22Rv1 (cell line): Measurements from ENCODE around the gene TMEM130.

Experiments
- ZFX ChIP-seq: fragments of 450-650 bp; IDR thresholded peaks from 2 replicates; pipeline ENCODE4 v1.6.1; 2017; ENCODE audit warnings: antibody characterized with exemption, borderline replicate concordance
- TF ChIP-seq, protein P1 (sequence below): fragments of 450-650 bp; IDR thresholded peaks from 2 replicates; pipeline ENCODE4 v1.5.1; 2017; ENCODE audit warnings: mild to moderate bottlenecking

DNA sequence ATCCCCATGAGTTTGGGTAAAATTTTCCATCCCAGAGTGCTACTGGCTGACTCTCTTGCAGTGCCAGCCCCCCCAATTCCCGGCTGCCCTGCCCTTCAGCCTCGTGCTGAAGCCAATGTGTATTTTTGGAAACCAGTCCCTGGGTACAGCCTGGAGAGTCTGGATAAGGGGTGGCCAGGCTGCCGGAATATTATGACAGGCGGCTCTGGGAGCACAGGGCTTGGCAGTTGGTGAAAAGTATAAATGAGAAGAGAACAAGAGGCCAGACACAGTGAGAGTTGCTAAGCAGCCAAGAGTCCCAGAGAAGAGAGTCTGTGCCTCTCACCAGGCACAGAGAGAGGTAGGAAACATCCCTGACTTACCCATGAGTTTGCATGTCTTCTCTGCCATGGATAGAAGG is 53.6 kb downstream of the TMEM130 start:
- TF ChIP-seq, protein P1, sequence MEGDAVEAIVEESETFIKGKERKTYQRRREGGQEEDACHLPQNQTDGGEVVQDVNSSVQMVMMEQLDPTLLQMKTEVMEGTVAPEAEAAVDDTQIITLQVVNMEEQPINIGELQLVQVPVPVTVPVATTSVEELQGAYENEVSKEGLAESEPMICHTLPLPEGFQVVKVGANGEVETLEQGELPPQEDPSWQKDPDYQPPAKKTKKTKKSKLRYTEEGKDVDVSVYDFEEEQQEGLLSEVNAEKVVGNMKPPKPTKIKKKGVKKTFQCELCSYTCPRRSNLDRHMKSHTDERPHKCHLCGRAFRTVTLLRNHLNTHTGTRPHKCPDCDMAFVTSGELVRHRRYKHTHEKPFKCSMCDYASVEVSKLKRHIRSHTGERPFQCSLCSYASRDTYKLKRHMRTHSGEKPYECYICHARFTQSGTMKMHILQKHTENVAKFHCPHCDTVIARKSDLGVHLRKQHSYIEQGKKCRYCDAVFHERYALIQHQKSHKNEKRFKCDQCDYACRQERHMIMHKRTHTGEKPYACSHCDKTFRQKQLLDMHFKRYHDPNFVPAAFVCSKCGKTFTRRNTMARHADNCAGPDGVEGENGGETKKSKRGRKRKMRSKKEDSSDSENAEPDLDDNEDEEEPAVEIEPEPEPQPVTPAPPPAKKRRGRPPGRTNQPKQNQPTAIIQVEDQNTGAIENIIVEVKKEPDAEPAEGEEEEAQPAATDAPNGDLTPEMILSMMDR = no peak
- no peak for TF ChIP-seq ZFX
